HepG2 (cell line): ENCODE data around the gene REM2. TPM values are rescaled to one million over a fixed set of nuclear protein-coding genes. Genes with fewer than 3 reads are reported as not detected.

Source experiments
- CHD4 ChIP-seq: fragments of 200-600 bp; sonication (generic); IDR thresholded peaks from 2 replicates; pipeline ENCODE4 v1.7.0; 2017; ENCODE audit warnings: mild to moderate bottlenecking, low read length, borderline replicate concordance
- ELF3 ChIP-seq: IDR thresholded peaks from 2 replicates; pipeline ENCODE4 v1.6.1; 2016; ENCODE audit warnings: missing genetic modification reagents, missing compliant biosample characterization
- GATAD2A ChIP-seq: IDR thresholded peaks from 2 replicates; pipeline ENCODE4 v1.6.1; 2016
- JUN ChIP-seq: sonication (generic); formaldehyde crosslinking; IDR thresholded peaks from 2 replicates; pipeline ENCODE4 v1.4.0; 2020; ENCODE audit warnings: mild to moderate bottlenecking, missing genetic modification reagents
- MAFK ChIP-seq, 2 experiments: IDR thresholded peaks in 1 of 2; conservative IDR thresholded peaks in 1 of 2; 2 replicates each; pipeline ENCODE4 v1.6.1; 2011; ENCODE audit warnings: improper control_type of control experiment in 2 of 2, low read length in 2 of 2
- MIXL1 ChIP-seq: IDR thresholded peaks from 2 replicates; pipeline ENCODE4 v1.6.1; 2016
- NR2F6 ChIP-seq, 2 experiments: IDR thresholded peaks; 2 replicates each; pipeline ENCODE4 v1.6.1; 2016; ENCODE audit warnings: antibody characterized with exemption in 1 of 2, mild to moderate bottlenecking in 1 of 2
- PHF21A ChIP-seq: sonication (generic); formaldehyde crosslinking; IDR thresholded peaks from 2 replicates; pipeline ENCODE4 v1.5.0; 2020; ENCODE audit warnings: mild to moderate bottlenecking, missing genetic modification reagents
- ZBTB20 ChIP-seq: sonication (generic); formaldehyde crosslinking; IDR thresholded peaks from 2 replicates; pipeline ENCODE4 v1.8.1; 2023; ENCODE audit warnings: missing genetic modification reagents, low read depth, mild to moderate bottlenecking, borderline replicate concordance
- ZNF556 ChIP-seq: sonication (generic); formaldehyde crosslinking; IDR thresholded peaks from 2 replicates; pipeline ENCODE4 v1.4.0; 2020; ENCODE audit warnings: mild to moderate bottlenecking, missing genetic modification reagents, borderline replicate concordance
- polyA plus RNA-seq, 8 experiments: library from polyadenylated mRNA; depleted of rRNA in 3 of 8; stranded (reverse) in 7 of 8; unstranded in 1 of 8; fragments of >200 nt; fragmentation: Illumina TruSeq in 4 of 8; extraction: Trizol in 4 of 8; gene quantifications; 2 replicates each; pipeline versions ENCODE4 v1.2.1 to v1.2.3, GENCODE V29; 2011 to 2016; ENCODE audit warnings: low read depth in 4 of 8, missing spikeins in 1 of 8, mixed read lengths in 1 of 8; ENCODE audit not compliant: insufficient read depth in 1 of 8
- total RNA-seq, 5 experiments: library from RNA; depleted of rRNA; stranded (reverse); fragments of >200 nt; fragmentation: Illumina TruSeq; extraction: Trizol; gene quantifications; 2 replicates each; pipeline ENCODE4 v1.2.3, GENCODE V29; 2016; ENCODE audit warnings: low read depth in 1 of 5
- TF ChIP-seq, protein P1 (sequence below): sonication (generic); formaldehyde crosslinking; IDR thresholded peaks from 2 replicates; pipeline ENCODE4 v1.4.0; 2020; ENCODE audit warnings: missing genetic modification reagents
- TF ChIP-seq, protein P2 (sequence below): sonication (generic); formaldehyde crosslinking; IDR thresholded peaks from 2 replicates; pipeline ENCODE4 v1.4.0; 2020; ENCODE audit warnings: missing genetic modification reagents, borderline replicate concordance
- TF ChIP-seq, protein P3 (sequence below): sonication (generic); formaldehyde crosslinking; IDR thresholded peaks from 2 replicates; pipeline ENCODE4 v1.8.1; 2023; ENCODE audit warnings: mild to moderate bottlenecking, missing genetic modification reagents
- TF ChIP-seq, protein P4 (sequence below): IDR thresholded peaks from 2 replicates; pipeline ENCODE4 v1.6.1; 2012; ENCODE audit warnings: inconsistent platforms

The REM2 gene
- total and polyA plus RNA-seq, 2 of the 13 experiments (the other 11 are each of a cell fraction or from before 2014, with no cell fraction given): 0.20 TPM; not detected in 1

DNA sequence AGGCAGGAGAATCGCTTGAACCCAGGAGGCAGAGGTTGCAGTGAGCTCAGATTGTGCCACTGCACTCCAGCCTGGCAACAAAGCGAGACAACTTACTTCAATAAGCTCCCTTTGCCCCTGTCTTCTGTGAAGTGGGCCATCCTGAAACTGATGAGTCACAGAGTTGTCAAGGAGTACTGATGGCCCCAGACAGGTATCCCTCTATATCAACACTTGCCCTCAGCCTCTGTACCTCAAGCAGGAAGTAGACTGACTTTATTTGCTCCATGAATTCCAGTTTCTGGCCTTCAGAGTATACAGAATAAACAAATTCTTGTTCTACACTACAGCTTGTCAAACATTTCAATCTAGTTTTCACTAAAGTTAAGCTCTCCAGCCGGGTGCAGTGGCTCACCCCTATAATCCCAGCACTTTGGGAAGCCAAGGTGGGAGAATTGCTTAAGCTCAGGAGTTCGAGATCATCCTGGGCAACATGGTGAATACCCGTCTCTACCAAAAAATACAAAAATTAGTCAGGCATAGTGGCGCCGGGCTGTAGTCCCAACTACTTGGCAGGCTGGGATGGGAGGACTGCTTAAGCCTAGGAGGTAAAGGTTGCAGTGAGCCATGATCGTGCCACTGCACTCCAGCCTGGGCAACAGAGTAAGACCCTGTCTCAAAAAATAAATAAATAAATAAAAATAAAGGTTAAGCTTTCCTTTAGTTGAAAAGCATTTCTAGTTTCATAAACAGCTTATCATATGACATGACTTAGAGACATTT, 27.9 kb upstream of the REM2 start (continued):
- TF ChIP-seq, protein P1, sequence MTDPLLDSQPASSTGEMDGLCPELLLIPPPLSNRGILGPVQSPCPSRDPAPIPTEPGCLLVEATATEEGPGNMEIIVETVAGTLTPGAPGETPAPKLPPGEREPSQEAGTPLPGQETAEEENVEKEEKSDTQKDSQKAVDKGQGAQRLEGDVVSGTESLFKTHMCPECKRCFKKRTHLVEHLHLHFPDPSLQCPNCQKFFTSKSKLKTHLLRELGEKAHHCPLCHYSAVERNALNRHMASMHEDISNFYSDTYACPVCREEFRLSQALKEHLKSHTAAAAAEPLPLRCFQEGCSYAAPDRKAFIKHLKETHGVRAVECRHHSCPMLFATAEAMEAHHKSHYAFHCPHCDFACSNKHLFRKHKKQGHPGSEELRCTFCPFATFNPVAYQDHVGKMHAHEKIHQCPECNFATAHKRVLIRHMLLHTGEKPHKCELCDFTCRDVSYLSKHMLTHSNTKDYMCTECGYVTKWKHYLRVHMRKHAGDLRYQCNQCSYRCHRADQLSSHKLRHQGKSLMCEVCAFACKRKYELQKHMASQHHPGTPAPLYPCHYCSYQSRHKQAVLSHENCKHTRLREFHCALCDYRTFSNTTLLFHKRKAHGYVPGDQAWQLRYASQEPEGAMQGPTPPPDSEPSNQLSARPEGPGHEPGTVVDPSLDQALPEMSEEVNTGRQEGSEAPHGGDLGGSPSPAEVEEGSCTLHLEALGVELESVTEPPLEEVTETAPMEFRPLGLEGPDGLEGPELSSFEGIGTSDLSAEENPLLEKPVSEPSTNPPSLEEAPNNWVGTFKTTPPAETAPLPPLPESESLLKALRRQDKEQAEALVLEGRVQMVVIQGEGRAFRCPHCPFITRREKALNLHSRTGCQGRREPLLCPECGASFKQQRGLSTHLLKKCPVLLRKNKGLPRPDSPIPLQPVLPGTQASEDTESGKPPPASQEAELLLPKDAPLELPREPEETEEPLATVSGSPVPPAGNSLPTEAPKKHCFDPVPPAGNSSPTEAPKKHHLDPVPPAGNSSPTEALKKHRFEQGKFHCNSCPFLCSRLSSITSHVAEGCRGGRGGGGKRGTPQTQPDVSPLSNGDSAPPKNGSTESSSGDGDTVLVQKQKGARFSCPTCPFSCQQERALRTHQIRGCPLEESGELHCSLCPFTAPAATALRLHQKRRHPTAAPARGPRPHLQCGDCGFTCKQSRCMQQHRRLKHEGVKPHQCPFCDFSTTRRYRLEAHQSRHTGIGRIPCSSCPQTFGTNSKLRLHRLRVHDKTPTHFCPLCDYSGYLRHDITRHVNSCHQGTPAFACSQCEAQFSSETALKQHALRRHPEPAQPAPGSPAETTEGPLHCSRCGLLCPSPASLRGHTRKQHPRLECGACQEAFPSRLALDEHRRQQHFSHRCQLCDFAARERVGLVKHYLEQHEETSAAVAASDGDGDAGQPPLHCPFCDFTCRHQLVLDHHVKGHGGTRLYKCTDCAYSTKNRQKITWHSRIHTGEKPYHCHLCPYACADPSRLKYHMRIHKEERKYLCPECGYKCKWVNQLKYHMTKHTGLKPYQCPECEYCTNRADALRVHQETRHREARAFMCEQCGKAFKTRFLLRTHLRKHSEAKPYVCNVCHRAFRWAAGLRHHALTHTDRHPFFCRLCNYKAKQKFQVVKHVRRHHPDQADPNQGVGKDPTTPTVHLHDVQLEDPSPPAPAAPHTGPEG (CRISPR knock-in tag): 0 out of 2 replicates have a peak, but pooled peaks have one; percentile 34
- TF ChIP-seq NR2F6 (IDR thresholded peaks at IDR 0.05) (no peak), NR2F6 (CRISPR knock-in tag; IDR thresholded peaks at IDR 0.05) (peak; percentile 29; the same call in 1 of the 2 replicates), ZNF556 (no peak), JUN (0 out of 2 replicates have a peak, but pooled peaks have one; percentile 33), ELF3 (CRISPR knock-in tag) (peak; percentile 98), MAFK (conservative IDR thresholded peaks at IDR 0.05 in 1 of 2, IDR thresholded peaks at IDR 0.05 in 1 of 2; ENCODE audit: low read length in 2 of 2) (0 out of 4 replicates have a peak, but pooled peaks have one; percentile 17 to 37), PHF21A (peak; percentile 35; the same call in 1 of the 2 replicates), MIXL1 (CRISPR knock-in tag) (peak; percentile 74; the same call in 1 of the 2 replicates), ZBTB20 (CRISPR knock-in tag) (peak; percentile 55; the same call in 1 of the 2 replicates), CHD4 (no peak), GATAD2A (CRISPR knock-in tag) (0 out of 2 replicates have a peak, but pooled peaks have one; percentile 30)
- TF ChIP-seq, protein P2, sequence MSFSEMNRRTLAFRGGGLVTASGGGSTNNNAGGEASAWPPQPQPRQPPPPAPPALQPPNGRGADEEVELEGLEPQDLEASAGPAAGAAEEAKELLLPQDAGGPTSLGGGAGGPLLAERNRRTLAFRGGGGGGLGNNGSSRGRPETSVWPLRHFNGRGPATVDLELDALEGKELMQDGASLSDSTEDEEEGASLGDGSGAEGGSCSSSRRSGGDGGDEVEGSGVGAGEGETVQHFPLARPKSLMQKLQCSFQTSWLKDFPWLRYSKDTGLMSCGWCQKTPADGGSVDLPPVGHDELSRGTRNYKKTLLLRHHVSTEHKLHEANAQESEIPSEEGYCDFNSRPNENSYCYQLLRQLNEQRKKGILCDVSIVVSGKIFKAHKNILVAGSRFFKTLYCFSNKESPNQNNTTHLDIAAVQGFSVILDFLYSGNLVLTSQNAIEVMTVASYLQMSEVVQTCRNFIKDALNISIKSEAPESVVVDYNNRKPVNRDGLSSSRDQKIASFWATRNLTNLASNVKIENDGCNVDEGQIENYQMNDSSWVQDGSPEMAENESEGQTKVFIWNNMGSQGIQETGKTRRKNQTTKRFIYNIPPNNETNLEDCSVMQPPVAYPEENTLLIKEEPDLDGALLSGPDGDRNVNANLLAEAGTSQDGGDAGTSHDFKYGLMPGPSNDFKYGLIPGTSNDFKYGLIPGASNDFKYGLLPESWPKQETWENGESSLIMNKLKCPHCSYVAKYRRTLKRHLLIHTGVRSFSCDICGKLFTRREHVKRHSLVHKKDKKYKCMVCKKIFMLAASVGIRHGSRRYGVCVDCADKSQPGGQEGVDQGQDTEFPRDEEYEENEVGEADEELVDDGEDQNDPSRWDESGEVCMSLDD (CRISPR knock-in tag): 0 out of 2 replicates have a peak, but pooled peaks have one; percentile 34
- TF ChIP-seq, protein P3, sequence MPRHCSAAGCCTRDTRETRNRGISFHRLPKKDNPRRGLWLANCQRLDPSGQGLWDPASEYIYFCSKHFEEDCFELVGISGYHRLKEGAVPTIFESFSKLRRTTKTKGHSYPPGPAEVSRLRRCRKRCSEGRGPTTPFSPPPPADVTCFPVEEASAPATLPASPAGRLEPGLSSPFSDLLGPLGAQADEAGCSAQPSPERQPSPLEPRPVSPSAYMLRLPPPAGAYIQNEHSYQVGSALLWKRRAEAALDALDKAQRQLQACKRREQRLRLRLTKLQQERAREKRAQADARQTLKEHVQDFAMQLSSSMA (CRISPR knock-in tag): 0 out of 2 replicates have a peak, but pooled peaks have one; percentile 26
- TF ChIP-seq, protein P4, sequence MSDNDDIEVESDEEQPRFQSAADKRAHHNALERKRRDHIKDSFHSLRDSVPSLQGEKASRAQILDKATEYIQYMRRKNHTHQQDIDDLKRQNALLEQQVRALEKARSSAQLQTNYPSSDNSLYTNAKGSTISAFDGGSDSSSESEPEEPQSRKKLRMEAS: no peak
